HepG2 (cell line): ENCODE data around the gene SIGLEC10. TPM values are rescaled to one million over a fixed set of nuclear protein-coding genes. Genes with fewer than 3 reads are reported as not detected.

Experiments
- DMTF1 ChIP-seq: sonication (generic); formaldehyde crosslinking; IDR thresholded peaks from 2 replicates; pipeline ENCODE4 v1.4.0; 2020; ENCODE audit warnings: mild to moderate bottlenecking, missing genetic modification reagents
- ERF ChIP-seq: IDR thresholded peaks from 2 replicates; pipeline ENCODE4 v1.6.1; 2018; ENCODE audit warnings: missing biosample characterization, missing genetic modification reagents
- FOSL2 ChIP-seq: sonication (generic); formaldehyde crosslinking; IDR thresholded peaks from 2 replicates; pipeline ENCODE4 v1.4.0; 2020; ENCODE audit warnings: missing genetic modification reagents
- FOXP4 ChIP-seq: sonication (generic); formaldehyde crosslinking; IDR thresholded peaks from 2 replicates; pipeline ENCODE4 v1.4.0; 2020; ENCODE audit warnings: missing genetic modification reagents
- GATAD2A ChIP-seq: IDR thresholded peaks from 2 replicates; pipeline ENCODE4 v1.6.1; 2016
- HOXA5 ChIP-seq: sonication (generic); formaldehyde crosslinking; IDR thresholded peaks from 2 replicates; pipeline ENCODE4 v1.4.0; 2020; ENCODE audit warnings: missing genetic modification reagents
- IKZF1 ChIP-seq: fragments of 450-650 bp; IDR thresholded peaks from 2 replicates; pipeline ENCODE4 v1.7.1; 2016
- KAT2B ChIP-seq: fragments of 150-350 bp; IDR thresholded peaks from 2 replicates; pipeline ENCODE4 v1.6.1; 2014; ENCODE audit warnings: low read depth, low read length, borderline replicate concordance
- KAT8 ChIP-seq: IDR thresholded peaks from 2 replicates; pipeline ENCODE4 v1.6.1; 2016; ENCODE audit warnings: missing genetic modification reagents, missing compliant biosample characterization
- KLF9 ChIP-seq: IDR thresholded peaks from 2 replicates; pipeline ENCODE4 v1.6.1; 2016; ENCODE audit warnings: low read depth
- MTA1 ChIP-seq: sonication (generic); formaldehyde crosslinking; IDR thresholded peaks from 2 replicates; pipeline ENCODE4 v1.4.0; 2020; ENCODE audit warnings: missing genetic modification reagents, mild to moderate bottlenecking, borderline replicate concordance
- MXI1 ChIP-seq: IDR thresholded peaks from 3 replicates; pipeline ENCODE4 v1.6.1; 2012; ENCODE audit warnings: low read depth, low read length, inconsistent platforms, borderline replicate concordance
- RFXAP ChIP-seq: sonication (generic); formaldehyde crosslinking; IDR thresholded peaks from 2 replicates; pipeline ENCODE4 v1.4.0; 2020; ENCODE audit warnings: missing genetic modification reagents, borderline replicate concordance
- RNF219 ChIP-seq: sonication (generic); formaldehyde crosslinking; IDR thresholded peaks from 2 replicates; pipeline ENCODE4 v1.5.0; 2020; ENCODE audit warnings: mild to moderate bottlenecking, missing genetic modification reagents
- SMC3 ChIP-seq: IDR thresholded peaks from 2 replicates; pipeline ENCODE4 v1.6.1; 2011; ENCODE audit warnings: low read length, improper control_type of control experiment
- SNAI1 ChIP-seq: sonication (generic); formaldehyde crosslinking; IDR thresholded peaks from 2 replicates; pipeline ENCODE4 v1.5.0; 2020; ENCODE audit warnings: mild to moderate bottlenecking, missing genetic modification reagents, borderline replicate concordance
- TAF1 ChIP-seq: sonication (generic); formaldehyde crosslinking; IDR thresholded peaks from 2 replicates; pipeline ENCODE4 v1.4.0; 2020; ENCODE audit warnings: missing genetic modification reagents
- TCF7 ChIP-seq: sonication (generic); IDR thresholded peaks from 2 replicates; pipeline ENCODE4 v1.6.1; 2016; ENCODE audit warnings: antibody characterized with exemption, low read depth
- ZNF10 ChIP-seq: sonication (generic); formaldehyde crosslinking; IDR thresholded peaks from 2 replicates; pipeline ENCODE4 v1.4.0; 2020; ENCODE audit warnings: mild to moderate bottlenecking, low read depth, missing genetic modification reagents, borderline replicate concordance
- ZNF331 ChIP-seq: sonication (generic); formaldehyde crosslinking; IDR thresholded peaks from 2 replicates; pipeline ENCODE4 v1.4.0; 2020; ENCODE audit warnings: missing genetic modification reagents
- ZNF501 ChIP-seq: sonication (generic); formaldehyde crosslinking; IDR thresholded peaks from 2 replicates; pipeline ENCODE4 v1.5.1; 2020; ENCODE audit warnings: mild to moderate bottlenecking, moderate library complexity, missing genetic modification reagents
- ZNF569 ChIP-seq: sonication (generic); formaldehyde crosslinking; IDR thresholded peaks from 2 replicates; pipeline ENCODE4 v1.5.0; 2020; ENCODE audit warnings: mild to moderate bottlenecking, missing genetic modification reagents, moderate library complexity, borderline replicate concordance
- ZNF605 ChIP-seq: sonication (generic); formaldehyde crosslinking; IDR thresholded peaks from 2 replicates; pipeline ENCODE4 v1.8.0; 2022; ENCODE audit warnings: mild to moderate bottlenecking, missing genetic modification reagents
- ZNF720 ChIP-seq: sonication (generic); formaldehyde crosslinking; IDR thresholded peaks from 2 replicates; pipeline ENCODE4 v1.4.0; 2020; ENCODE audit warnings: missing genetic modification reagents
- ZNF777 ChIP-seq: sonication (generic); formaldehyde crosslinking; IDR thresholded peaks from 2 replicates; pipeline ENCODE4 v1.4.0; 2020; ENCODE audit warnings: missing genetic modification reagents
- ZSCAN31 ChIP-seq: sonication (generic); formaldehyde crosslinking; IDR thresholded peaks from 2 replicates; pipeline ENCODE4 v1.5.0; 2020; ENCODE audit warnings: low read depth, mild to moderate bottlenecking, missing genetic modification reagents
- polyA plus RNA-seq, 8 experiments: library from polyadenylated mRNA; depleted of rRNA in 3 of 8; stranded (reverse) in 7 of 8; unstranded in 1 of 8; fragments of >200 nt; fragmentation: Illumina TruSeq in 4 of 8; extraction: Trizol in 4 of 8; gene quantifications; 2 replicates each; pipeline versions ENCODE4 v1.2.1 to v1.2.3, GENCODE V29; 2011 to 2016; ENCODE audit warnings: low read depth in 4 of 8, missing spikeins in 1 of 8, mixed read lengths in 1 of 8; ENCODE audit not compliant: insufficient read depth in 1 of 8
- total RNA-seq, 5 experiments: library from RNA; depleted of rRNA; stranded (reverse); fragments of >200 nt; fragmentation: Illumina TruSeq; extraction: Trizol; gene quantifications; 2 replicates each; pipeline ENCODE4 v1.2.3, GENCODE V29; 2016; ENCODE audit warnings: low read depth in 1 of 5

Gene SIGLEC10
- total and polyA plus RNA-seq, 2 of the 13 experiments (the other 11 are each of a cell fraction or from before 2014, with no cell fraction given), result not detected

GRCh38 chr19:51364200-51365106, 53.0 kb downstream of the SIGLEC10 start (continued):
- no peak for TF ChIP-seq FOXP4 (CRISPR knock-in tag)
- no peak for TF ChIP-seq SMC3
- no peak for TF ChIP-seq RFXAP (CRISPR knock-in tag)
- TF ChIP-seq ZNF720 (CRISPR knock-in tag), result no peak
- TF ChIP-seq ZNF777 (CRISPR knock-in tag), result no peak; the same call in 1 of the 2 replicates
- TF ChIP-seq HOXA5, result no peak
- TF ChIP-seq MXI1, result no peak; the same call in 2 of the 3 replicates
- no peak for TF ChIP-seq ZSCAN31 (CRISPR knock-in tag)
- peak; percentile 67; the same call in 1 of the 2 replicates for TF ChIP-seq ZNF605 (CRISPR knock-in tag)
- TF ChIP-seq ZNF10 (CRISPR knock-in tag), result no peak
- TF ChIP-seq KAT2B, result no peak
- peak; percentile 73 for TF ChIP-seq ERF (CRISPR knock-in tag)
- no peak for TF ChIP-seq IKZF1
- peak; percentile 76 for TF ChIP-seq FOSL2
- no peak for TF ChIP-seq KLF9 (CRISPR knock-in tag)
- TF ChIP-seq SNAI1 (CRISPR knock-in tag), result no peak
- TF ChIP-seq TCF7, result no peak
- peak; percentile 54; the same call in 1 of the 2 replicates for TF ChIP-seq GATAD2A (CRISPR knock-in tag)
- TF ChIP-seq DMTF1, result no peak
- no peak for TF ChIP-seq ZNF569 (CRISPR knock-in tag)
- TF ChIP-seq RNF219 (CRISPR knock-in tag), result no peak
- TF ChIP-seq TAF1 (CRISPR knock-in tag), result peak; percentile 29; the same call in 1 of the 2 replicates
- peak; percentile 31; the same call in 1 of the 2 replicates for TF ChIP-seq KAT8
- no peak for TF ChIP-seq MTA1 (CRISPR knock-in tag)
- peak; percentile 25; the same call in 1 of the 2 replicates for TF ChIP-seq ZNF331 (CRISPR knock-in tag)
- TF ChIP-seq ZNF501 (CRISPR knock-in tag), result no peak
